Measurements from ENCODE around the gene MUC6.

Gene MUC6

GRCh38 chr11:1064167-1064566 is 27.6 kb upstream of the MUC6 start:
- no peak for DNase-seq (ENCODE audit: low read depth in 1 of 2, low spot score in 1 of 2)
- no peak for TF ChIP-seq JUND (IDR thresholded peaks at IDR 0.05; ENCODE audit: low read depth)

GRCh38 chr11:1062075-1062820 is 25.7 kb upstream of the MUC6 start:
- TF ChIP-seq JUND (IDR thresholded peaks at IDR 0.05; ENCODE audit: low read depth) = no peak
- DNase-seq (ENCODE audit: low read depth in 1 of 2, low spot score in 1 of 2) = peak in 1 of 2 experiments; percentile 44
- in situ Hi-C loops (cut with HindIII; ENCODE audit: low pct_unique_long_range_greater_than_20kb, low sequenced_read_pairs) = no loop called here

More at GRCh38 chr11:1064167-1064566, 27.6 kb upstream of the MUC6 start:
- in situ Hi-C loops (cut with HindIII; ENCODE audit: low pct_unique_long_range_greater_than_20kb, low sequenced_read_pairs) = no loop called here

- DNase-seq (ENCODE audit: low read depth in 1 of 2, low spot score in 1 of 2) = peak in 1 of 2 experiments; percentile 18
- TF ChIP-seq JUND (IDR thresholded peaks at IDR 0.05; ENCODE audit: low read depth) = no peak
- in situ Hi-C loops (cut with HindIII; ENCODE audit: low pct_unique_long_range_greater_than_20kb, low sequenced_read_pairs) = no loop called here
Observed at GRCh38 chr11:1060852-1061616, 24.5 kb upstream of the MUC6 start.

- DNase-seq (ENCODE audit: low read depth in 1 of 2, low spot score in 1 of 2) = no peak
- in situ Hi-C loops (cut with HindIII; ENCODE audit: low pct_unique_long_range_greater_than_20kb, low sequenced_read_pairs) = no loop called here
Observed at GRCh38 chr11:1060410-1060809, 23.9 kb upstream of the MUC6 start.

GRCh38 chr11:1059759-1060158 is 23.2 kb upstream of the MUC6 start:
- in situ Hi-C loops (cut with HindIII; ENCODE audit: low pct_unique_long_range_greater_than_20kb, low sequenced_read_pairs) = no loop called here
- DNase-seq (ENCODE audit: low read depth in 1 of 2, low spot score in 1 of 2) = no peak
- TF ChIP-seq JUND (IDR thresholded peaks at IDR 0.05; ENCODE audit: low read depth) = no peak

More at GRCh38 chr11:1060410-1060809, 23.9 kb upstream of the MUC6 start:
- TF ChIP-seq JUND (IDR thresholded peaks at IDR 0.05; ENCODE audit: low read depth) = no peak

GRCh38 chr11:1057806-1058205 is 21.3 kb upstream of the MUC6 start:
- DNase-seq (ENCODE audit: low read depth in 1 of 2, low spot score in 1 of 2) = no peak
- in situ Hi-C loops (cut with HindIII; ENCODE audit: low pct_unique_long_range_greater_than_20kb, low sequenced_read_pairs) = no loop called here
- no peak for TF ChIP-seq JUND (IDR thresholded peaks at IDR 0.05; ENCODE audit: low read depth)

GRCh38 chr11:1055990-1056771 is 19.7 kb upstream of the MUC6 start:
- TF ChIP-seq JUND (IDR thresholded peaks at IDR 0.05; ENCODE audit: low read depth) = no peak
- DNase-seq (ENCODE audit: low read depth in 1 of 2, low spot score in 1 of 2) = no peak
- in situ Hi-C loops (cut with HindIII; ENCODE audit: low pct_unique_long_range_greater_than_20kb, low sequenced_read_pairs) = no loop called here

- no peak for TF ChIP-seq JUND (IDR thresholded peaks at IDR 0.05; ENCODE audit: low read depth)
- in situ Hi-C loops (cut with HindIII; ENCODE audit: low pct_unique_long_range_greater_than_20kb, low sequenced_read_pairs) = no loop called here
- DNase-seq (ENCODE audit: low read depth in 1 of 2, low spot score in 1 of 2) = no peak
Observed at GRCh38 chr11:1055109-1055703, 18.7 kb upstream of the MUC6 start.

- peak in 1 of 2 experiments; percentile 10 for DNase-seq (ENCODE audit: low read depth in 1 of 2, low spot score in 1 of 2)
- in situ Hi-C loops (cut with HindIII; ENCODE audit: low pct_unique_long_range_greater_than_20kb, low sequenced_read_pairs) = no loop called here
Observed at GRCh38 chr11:1054143-1055108, 17.9 kb upstream of the MUC6 start.

GRCh38 chr11:1053121-1053901 is 16.8 kb upstream of the MUC6 start:
- in situ Hi-C loops (cut with HindIII; ENCODE audit: low pct_unique_long_range_greater_than_20kb, low sequenced_read_pairs) = no loop called here
- no peak for TF ChIP-seq JUND (IDR thresholded peaks at IDR 0.05; ENCODE audit: low read depth)
- peak in 1 of 2 experiments; percentile 16 for DNase-seq (ENCODE audit: low read depth in 1 of 2, low spot score in 1 of 2)

More at GRCh38 chr11:1054143-1055108, 17.9 kb upstream of the MUC6 start:
- no peak for TF ChIP-seq JUND (IDR thresholded peaks at IDR 0.05; ENCODE audit: low read depth)

All from T47D (cell line).